Bronchial epithelial cell (primary cell): ENCODE data around the gene ZNF354C. TPM values are rescaled to one million over a fixed set of nuclear protein-coding genes. Genes with fewer than 3 reads are reported as not detected.

ENCODE experiments used
- DNase-seq: peaks from one replicate; pipeline ENCODE4 v3.0.0-alpha.2; 2010; ENCODE audit warnings: low read depth
- FAIRE-seq: peaks from 2 replicates; lab custom pipeline; 2011; peaks lifted over from hg19 to GRCh38; lab: Jason Lieb, UNC
- H3K27me3 ChIP-seq: 2 replicates; pipeline ENCODE4 v1.5.1; 2011; ENCODE audit warnings: low read length; ENCODE audit not compliant: control insufficient read depth, insufficient read depth
- H3K36me3 ChIP-seq: 2 replicates; pipeline ENCODE4 v1.5.1; 2011; ENCODE audit warnings: low read length; ENCODE audit not compliant: control insufficient read depth, insufficient read depth
- H3K4me3 ChIP-seq: 2 replicates; pipeline ENCODE4 v1.5.1; 2011; ENCODE audit warnings: mild to moderate bottlenecking, low read depth, low read length, control low read depth
- CTCF ChIP-seq: IDR thresholded peaks from 2 replicates; pipeline ENCODE4 v1.5.1; 2011; ENCODE audit warnings: mild to moderate bottlenecking, moderate library complexity, low read length, control low read depth, inconsistent platforms; ENCODE audit not compliant: insufficient read depth, severe bottlenecking
- total RNA-seq: library from RNA; depleted of rRNA; stranded (reverse); fragments of >200 nt; gene quantifications from 2 replicates; pipeline ENCODE4 v1.2.1, GENCODE V29; 2014

The ZNF354C gene
- 3.3 and 3.9 TPM in 2 replicates for total RNA-seq

GRCh38 chr5:179060116-179061008, at the start of gene ZNF354C:
TSS of gene ZNF354C (plus strand) at chr5:179060373. CDS start at chr5:179062069, 1,696 bp downstream.
- H3K36me3 ChIP-seq, result no peaks in the 10 kb centered on the region
- peak; percentile 60 for DNase-seq
- H3K27me3 ChIP-seq, result no peaks in the 10 kb centered on the region
- peak within 1 kb of the TSS; percentile 58 for H3K4me3 ChIP-seq
- no peak for TF ChIP-seq CTCF
- no peak for FAIRE-seq

GRCh38 chr5:179023528-179024189, 36.5 kb upstream of the ZNF354C start, which contains the start of gene ZNF879:
TSS of gene ZNF879 (plus strand) at chr5:179023804. CDS start at chr5:179025005, 1,201 bp downstream.
- FAIRE-seq, result no peak
- H3K36me3 ChIP-seq, result peaks cover 9% of the 10 kb centered on the region
- no peaks in the 10 kb centered on the region for H3K27me3 ChIP-seq
- no peak for TF ChIP-seq CTCF
- peak; percentile 87 for DNase-seq
- H3K4me3 ChIP-seq, result peak within 1 kb of the TSS; percentile 50

- FAIRE-seq, result no peak
- no peak overlapping the region for H3K4me3 ChIP-seq
- H3K27me3 ChIP-seq, result no peaks in the 10 kb centered on the region
- DNase-seq, result no peak
- H3K36me3 ChIP-seq, result peaks cover 5% of the 10 kb centered on the region
- TF ChIP-seq CTCF, result no peak
Observed at GRCh38 chr5:179033004-179033580, 27.1 kb upstream of the ZNF354C start.

GRCh38 chr5:179044765-179045164, 15.4 kb upstream of the ZNF354C start:
- no peak overlapping the region for H3K4me3 ChIP-seq
- TF ChIP-seq CTCF, result no peak
- DNase-seq (no peak), FAIRE-seq (no peak)
- H3K27me3 ChIP-seq, result no peaks in the 10 kb centered on the region
- H3K36me3 ChIP-seq, result no peaks in the 10 kb centered on the region

GRCh38 chr5:179051784-179052183, 8.4 kb upstream of the ZNF354C start:
- TF ChIP-seq CTCF, result no peak
- Histone ChIP-seq H3K27me3 (no peaks in the 10 kb centered on the region), H3K4me3 (no peak overlapping the region), H3K36me3 (no peaks in the 10 kb centered on the region)
- DNase-seq (peak; percentile 38), FAIRE-seq (no peak)
